Measurements from ENCODE around the gene GLRX. TPM values are rescaled to one million over a fixed set of nuclear protein-coding genes. Genes with fewer than 3 reads are reported as not detected.
A peak's percentile ranks its signal among the peaks of the same experiment; 100 is the strongest.
"Not testable (repeated sequence)": the region's sequence is repeated elsewhere in the genome, so short reads cannot be mapped to it uniquely, and the experiment has no call there.

The GLRX gene
- total RNA-seq, 1 donor from 2014 or later: 139 TPM

GRCh38 chr5:95812074-95812471, 10.5 kb downstream of the GLRX start:
- peaks cover 88% of the 10 kb centered on the region for H3K4me1 ChIP-seq
- no peaks in the 10 kb centered on the region for H3K9me3 ChIP-seq (replicated peaks)
- no peak overlapping the region for H3K4me3 ChIP-seq
- no peak for DNase-seq
- no peaks in the 10 kb centered on the region for H3K27me3 ChIP-seq (ENCODE audit: low read depth)
- peaks cover 40% of the 10 kb centered on the region for H3K36me3 ChIP-seq
- H3K27ac ChIP-seq (replicated peaks): peak overlapping the region; percentile 91
- intact Hi-C loops (cut with micrococcal nuclease): no loop called here
- TF ChIP-seq, protein P1, sequence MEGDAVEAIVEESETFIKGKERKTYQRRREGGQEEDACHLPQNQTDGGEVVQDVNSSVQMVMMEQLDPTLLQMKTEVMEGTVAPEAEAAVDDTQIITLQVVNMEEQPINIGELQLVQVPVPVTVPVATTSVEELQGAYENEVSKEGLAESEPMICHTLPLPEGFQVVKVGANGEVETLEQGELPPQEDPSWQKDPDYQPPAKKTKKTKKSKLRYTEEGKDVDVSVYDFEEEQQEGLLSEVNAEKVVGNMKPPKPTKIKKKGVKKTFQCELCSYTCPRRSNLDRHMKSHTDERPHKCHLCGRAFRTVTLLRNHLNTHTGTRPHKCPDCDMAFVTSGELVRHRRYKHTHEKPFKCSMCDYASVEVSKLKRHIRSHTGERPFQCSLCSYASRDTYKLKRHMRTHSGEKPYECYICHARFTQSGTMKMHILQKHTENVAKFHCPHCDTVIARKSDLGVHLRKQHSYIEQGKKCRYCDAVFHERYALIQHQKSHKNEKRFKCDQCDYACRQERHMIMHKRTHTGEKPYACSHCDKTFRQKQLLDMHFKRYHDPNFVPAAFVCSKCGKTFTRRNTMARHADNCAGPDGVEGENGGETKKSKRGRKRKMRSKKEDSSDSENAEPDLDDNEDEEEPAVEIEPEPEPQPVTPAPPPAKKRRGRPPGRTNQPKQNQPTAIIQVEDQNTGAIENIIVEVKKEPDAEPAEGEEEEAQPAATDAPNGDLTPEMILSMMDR (IDR thresholded peaks at IDR 0.05; ENCODE audit: borderline replicate concordance): no peak

GRCh38 chr5:95811461-95812073, 11.0 kb downstream of the GLRX start:
- intact Hi-C loops (cut with micrococcal nuclease); DNase-seq; H3K27me3 ChIP-seq (ENCODE audit: low read depth); H3K4me3 ChIP-seq; H3K9me3 ChIP-seq (replicated peaks): not testable (repeated sequence)
- peaks cover 35% of the 10 kb centered on the region for H3K36me3 ChIP-seq
- peak overlapping the region; percentile 91 for H3K27ac ChIP-seq (replicated peaks)
- H3K4me1 ChIP-seq: peaks cover 88% of the 10 kb centered on the region

DNA sequence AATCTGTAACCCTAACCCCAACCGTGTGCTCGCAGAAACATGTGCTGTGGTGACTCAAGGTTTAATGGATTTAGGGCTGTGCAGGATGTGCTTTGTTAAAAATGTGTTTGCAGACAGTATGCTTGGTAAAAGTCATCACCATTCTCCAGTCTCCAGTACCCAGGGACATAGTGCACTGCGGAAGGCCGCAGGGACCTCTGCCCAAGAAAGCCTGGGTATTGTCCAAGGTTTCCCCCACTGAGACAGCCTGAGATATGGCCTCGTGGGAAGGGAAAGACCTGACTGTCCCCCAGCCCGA, 11.5 kb downstream of the GLRX start:
- H3K4me3 ChIP-seq; intact Hi-C loops (cut with micrococcal nuclease); DNase-seq; H3K9me3 ChIP-seq (replicated peaks); H3K27me3 ChIP-seq (ENCODE audit: low read depth): not testable (repeated sequence)
- peaks cover 31% of the 10 kb centered on the region for H3K36me3 ChIP-seq
- peak overlapping the region; percentile 91 for H3K27ac ChIP-seq (replicated peaks)
- H3K4me1 ChIP-seq: peaks cover 84% of the 10 kb centered on the region

DNA sequence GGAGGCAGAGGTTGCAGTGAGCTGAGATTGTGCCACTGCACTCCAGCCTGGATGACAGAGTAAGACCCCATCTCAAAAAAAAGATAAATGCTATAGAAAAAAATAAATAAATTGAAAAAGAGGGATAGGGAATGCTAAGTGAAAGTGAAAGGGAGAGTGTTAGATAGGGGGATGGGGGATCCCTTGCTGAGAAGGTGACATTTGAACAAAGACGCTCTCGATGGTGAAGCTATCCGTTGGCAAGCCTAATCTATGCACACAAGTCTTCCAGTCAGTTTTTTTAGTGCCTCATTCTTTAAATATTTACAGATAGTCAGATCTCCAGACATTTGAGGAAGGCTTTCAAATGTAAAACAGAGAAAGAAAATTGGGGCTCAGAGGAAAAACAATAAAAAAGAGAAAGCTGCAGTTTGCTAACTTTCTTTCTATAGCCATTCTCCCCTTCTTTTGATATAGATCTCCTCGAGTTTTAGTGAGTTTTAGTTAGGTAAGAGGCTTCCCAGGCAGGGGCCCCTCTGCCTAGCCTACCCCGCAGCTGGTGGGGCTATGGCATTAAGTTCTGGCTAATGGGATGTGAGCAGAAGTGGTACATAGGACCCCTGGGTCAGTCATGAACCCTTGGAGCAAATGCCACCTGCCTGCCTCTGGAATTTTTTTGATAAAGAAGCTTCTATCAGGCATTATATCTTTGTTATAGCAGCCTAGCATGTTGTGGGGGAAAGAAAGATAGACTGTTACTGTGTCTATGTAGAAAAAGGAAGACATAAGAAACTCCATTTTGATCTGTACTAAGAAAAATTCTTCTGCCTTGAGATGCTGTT, 12.0 kb downstream of the GLRX start:
- TF ChIP-seq, protein P1 (IDR thresholded peaks at IDR 0.05; ENCODE audit: borderline replicate concordance): no peak
- H3K4me3 ChIP-seq: no peak overlapping the region

DNA sequence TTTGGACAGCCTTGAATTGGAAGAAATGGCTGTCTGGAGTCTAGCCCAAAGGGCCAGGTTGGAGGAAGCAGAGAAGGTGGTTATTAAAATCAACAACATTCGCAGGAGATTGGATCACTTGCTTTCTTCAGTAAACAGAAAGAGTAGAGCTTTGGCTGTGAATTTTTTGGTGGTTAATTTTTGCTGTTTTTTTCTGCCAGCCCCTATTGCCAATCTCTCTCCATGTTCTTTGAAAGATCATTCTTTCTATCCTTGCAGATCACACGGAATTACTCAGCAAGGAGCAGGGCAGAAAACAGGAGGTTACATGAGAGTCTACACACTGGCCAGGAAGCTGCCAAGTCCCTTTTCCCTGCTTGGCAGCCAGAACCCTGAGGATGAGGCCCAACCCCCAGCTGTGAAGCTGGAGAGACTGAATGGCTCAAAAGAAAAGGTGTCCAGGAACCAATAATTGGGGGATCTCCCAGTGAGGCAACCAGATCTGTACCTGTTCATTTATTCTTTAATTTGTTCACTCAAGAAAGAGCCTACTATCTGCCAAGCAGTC, 13.0 kb downstream of the GLRX start:
- Histone ChIP-seq H3K4me3 (peak overlapping the region; percentile 51), H3K27me3 (ENCODE audit: low read depth) (no peaks in the 10 kb centered on the region), H3K9me3 (replicated peaks) (peaks cover 11% of the 10 kb centered on the region), H3K36me3 (peaks cover 20% of the 10 kb centered on the region), H3K27ac (replicated peaks) (peak overlapping the region; percentile 91), H3K4me1 (peaks cover 77% of the 10 kb centered on the region)
- intact Hi-C loops (cut with micrococcal nuclease): no loop called here
- no peak for DNase-seq
- TF ChIP-seq, protein P1 (IDR thresholded peaks at IDR 0.05; ENCODE audit: borderline replicate concordance): no peak

More for the DNA sequence above, 12.0 kb downstream of the GLRX start:
- peaks cover 1% of the 10 kb centered on the region for H3K9me3 ChIP-seq (replicated peaks)
- H3K27ac ChIP-seq (replicated peaks): peak overlapping the region; percentile 91
- DNase-seq: no peak
- H3K36me3 ChIP-seq: peaks cover 25% of the 10 kb centered on the region
- H3K4me1 ChIP-seq: peaks cover 84% of the 10 kb centered on the region
- H3K27me3 ChIP-seq (ENCODE audit: low read depth): no peaks in the 10 kb centered on the region
- intact Hi-C loops (cut with micrococcal nuclease): no loop called here

DNA sequence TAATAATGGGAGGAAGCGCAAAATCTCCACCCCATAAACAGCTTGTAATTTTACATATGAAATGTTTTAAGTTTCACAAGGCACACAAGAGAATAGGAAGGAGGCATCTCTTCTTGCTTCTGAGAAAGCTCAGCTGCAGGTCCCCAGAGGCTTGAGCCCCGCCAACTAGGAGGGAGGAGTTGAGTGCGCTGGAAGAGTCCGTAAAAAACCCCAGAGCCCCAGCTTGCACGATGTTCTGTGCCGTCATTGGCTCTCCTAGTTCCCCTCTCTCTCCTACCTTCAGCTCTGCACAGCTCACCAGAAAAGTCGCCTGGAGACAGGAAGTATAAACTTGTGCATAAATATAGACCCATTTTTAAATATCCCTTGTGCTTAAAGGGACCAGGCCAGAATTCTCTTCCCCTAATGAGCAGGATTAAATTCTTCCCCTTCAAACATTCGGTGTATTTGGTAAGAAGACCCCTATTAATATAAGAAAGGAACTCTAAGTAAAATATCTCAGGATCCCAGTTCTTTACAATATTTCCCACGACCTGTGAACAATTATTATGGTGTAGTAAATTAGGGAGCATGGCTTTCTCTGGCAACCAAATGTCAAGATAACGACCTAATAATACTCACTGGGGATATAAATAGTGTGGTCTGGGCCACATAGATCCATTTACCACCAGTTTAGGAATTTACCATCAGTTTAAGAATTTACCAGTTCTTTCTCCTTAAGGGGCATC, 13.7 kb downstream of the GLRX start:
- H3K27me3 ChIP-seq (ENCODE audit: low read depth): no peaks in the 10 kb centered on the region
- H3K9me3 ChIP-seq (replicated peaks): peaks cover 11% of the 10 kb centered on the region
- peak overlapping the region; percentile 51 for H3K4me3 ChIP-seq
- peak overlapping the region; percentile 91 for H3K27ac ChIP-seq (replicated peaks)
- peak; percentile 85 for DNase-seq
- intact Hi-C loops (cut with micrococcal nuclease): no loop called here
- peaks cover 15% of the 10 kb centered on the region for H3K36me3 ChIP-seq
- peaks cover 78% of the 10 kb centered on the region for H3K4me1 ChIP-seq
- TF ChIP-seq, protein P1 (IDR thresholded peaks at IDR 0.05; ENCODE audit: borderline replicate concordance): no peak
